GM10248 (cell line): ENCODE data around the gene GAS2.

Experiments used
- CTCF ChIA-PET: fragments of 300-600 bp; sonication (Branson Sonifier 250); formaldehyde crosslinking; extraction: SDS; loops from one replicate; lab custom pipeline; 2021; ENCODE audit warnings: antibody characterized with exemption; lab: Yijun Ruan, JAX
- POLR2A ChIA-PET: fragments of 350-650 bp; sonication (Branson Sonifier 250); formaldehyde crosslinking; extraction: SDS; loops from one replicate; lab custom pipeline; 2020; ENCODE audit warnings: antibody characterized with exemption; lab: Yijun Ruan, JAX
- DNase-seq: peaks from one replicate; pipeline ENCODE4 v3.0.0; 2012; ENCODE audit errors: extremely low spot score
- TF ChIP-seq, protein P1 (sequence below): IDR thresholded peaks from 2 replicates; pipeline ENCODE4 v1.5.1; 2012; ENCODE audit warnings: mild to moderate bottlenecking, low read depth; ENCODE audit errors: extremely low read depth, missing control alignments, control extremely low read depth

The GAS2 gene

DNA sequence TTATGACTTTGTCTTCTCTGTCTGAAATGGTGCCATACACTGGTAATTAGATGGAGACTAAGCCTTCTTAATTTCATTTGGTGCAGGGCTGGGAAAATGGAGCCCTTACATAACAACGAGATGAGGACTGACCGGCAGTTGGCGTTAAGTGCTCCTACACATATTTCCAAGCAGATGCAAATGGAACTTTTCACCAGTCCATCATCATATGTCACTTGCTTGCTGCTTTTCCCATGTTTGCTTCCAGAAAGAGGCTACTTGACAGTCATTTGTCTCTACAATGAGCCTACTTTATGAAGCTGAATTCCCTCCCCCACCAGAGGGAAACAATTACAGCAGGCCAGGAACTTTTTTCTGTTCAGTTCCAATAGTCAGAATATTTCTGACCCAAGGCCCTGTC, 130.6 kb downstream of the GAS2 start:
- DNase-seq, result no peak
- POLR2A ChIA-PET, result no interaction called here
- CTCF ChIA-PET, result interaction anchor here (1.0 to 3.6 kb wide), 2 partner anchors 9 to 32 kb away, joined by 3 to 48 read pairs; no protein-coding TSS in a partner anchor
- TF ChIP-seq, protein P1, sequence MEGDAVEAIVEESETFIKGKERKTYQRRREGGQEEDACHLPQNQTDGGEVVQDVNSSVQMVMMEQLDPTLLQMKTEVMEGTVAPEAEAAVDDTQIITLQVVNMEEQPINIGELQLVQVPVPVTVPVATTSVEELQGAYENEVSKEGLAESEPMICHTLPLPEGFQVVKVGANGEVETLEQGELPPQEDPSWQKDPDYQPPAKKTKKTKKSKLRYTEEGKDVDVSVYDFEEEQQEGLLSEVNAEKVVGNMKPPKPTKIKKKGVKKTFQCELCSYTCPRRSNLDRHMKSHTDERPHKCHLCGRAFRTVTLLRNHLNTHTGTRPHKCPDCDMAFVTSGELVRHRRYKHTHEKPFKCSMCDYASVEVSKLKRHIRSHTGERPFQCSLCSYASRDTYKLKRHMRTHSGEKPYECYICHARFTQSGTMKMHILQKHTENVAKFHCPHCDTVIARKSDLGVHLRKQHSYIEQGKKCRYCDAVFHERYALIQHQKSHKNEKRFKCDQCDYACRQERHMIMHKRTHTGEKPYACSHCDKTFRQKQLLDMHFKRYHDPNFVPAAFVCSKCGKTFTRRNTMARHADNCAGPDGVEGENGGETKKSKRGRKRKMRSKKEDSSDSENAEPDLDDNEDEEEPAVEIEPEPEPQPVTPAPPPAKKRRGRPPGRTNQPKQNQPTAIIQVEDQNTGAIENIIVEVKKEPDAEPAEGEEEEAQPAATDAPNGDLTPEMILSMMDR, result no peak

DNA sequence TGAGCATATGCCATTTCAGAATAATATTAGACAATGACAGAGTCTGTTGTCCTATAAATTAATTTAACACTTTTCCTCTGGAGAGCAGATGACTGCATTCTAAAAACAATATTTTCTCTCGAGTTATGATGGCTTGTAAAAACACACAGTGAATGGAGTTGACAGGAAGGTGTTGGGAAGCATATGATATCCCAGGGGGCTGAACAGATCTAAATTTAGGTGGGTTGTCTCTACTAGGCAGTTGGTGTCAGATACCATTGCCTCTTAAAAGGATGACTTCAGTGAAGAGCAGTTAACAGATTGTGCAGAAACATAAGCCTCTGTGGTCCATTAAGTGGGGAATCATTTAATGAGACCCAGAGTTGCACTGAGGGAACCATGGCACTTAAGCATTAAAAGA, 132.5 kb downstream of the GAS2 start:
- CTCF ChIA-PET, result interaction anchor here (1.3 to 3.6 kb wide), 3 partner anchors 11 to 128 kb away, joined by 3 to 48 read pairs (median 3); no protein-coding TSS in a partner anchor
- TF ChIP-seq, protein P1, result no peak
- POLR2A ChIA-PET, result no interaction called here
- no peak for DNase-seq

DNA sequence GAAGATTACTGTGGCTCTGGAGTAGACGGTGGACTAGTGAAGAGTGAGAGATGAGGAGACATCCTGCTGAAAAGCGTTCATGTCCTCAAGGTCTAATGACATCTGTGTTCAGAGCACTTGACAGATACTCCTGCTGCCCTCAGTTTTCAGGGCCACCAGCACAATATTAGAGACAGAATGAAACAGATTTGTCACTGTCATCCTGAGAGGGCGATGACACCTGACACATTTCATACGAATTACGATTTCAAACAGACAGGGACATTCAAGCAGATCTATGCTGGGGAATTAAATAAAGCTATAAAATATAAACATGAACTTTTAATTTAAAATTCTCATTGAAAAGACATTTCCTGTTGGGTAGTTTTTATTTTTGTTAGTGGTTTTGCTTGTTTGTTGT, 134.1 kb downstream of the GAS2 start:
- ChIA-PET POLR2A (no interaction called here), CTCF (interaction anchor here (0.7 to 3.0 kb wide), 4 partner anchors 13 to 129 kb away, joined by 3 to 16 read pairs (median 4); partner anchors contain the start of gene SVIP)
- TF ChIP-seq, protein P1, result no peak
- DNase-seq, result no peak

DNA sequence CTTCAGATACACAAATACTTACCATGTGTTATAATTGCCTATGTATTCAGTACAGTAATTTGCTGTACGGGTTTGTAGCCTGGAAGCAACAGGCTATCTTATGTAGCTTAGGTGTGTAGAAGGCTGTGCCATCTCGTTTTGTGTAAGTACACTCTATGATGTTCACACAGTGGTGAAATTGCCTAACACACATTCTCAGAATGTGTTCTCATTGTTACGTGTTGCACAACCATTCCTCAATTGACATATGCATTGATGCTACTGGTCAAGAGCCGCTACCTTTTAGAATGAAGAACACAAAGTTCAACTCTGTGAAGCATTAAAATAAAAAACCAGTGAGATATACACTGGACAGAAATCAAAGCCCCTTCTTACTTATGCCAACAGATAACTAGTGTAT, 136.4 kb downstream of the GAS2 start:
- CTCF ChIA-PET, result interaction anchor here (1.3 to 3.0 kb wide), 2 partner anchors 15 to 27 kb away, joined by 4 to 16 read pairs; partner anchors contain the start of gene SVIP
- DNase-seq, result no peak
- POLR2A ChIA-PET, result no interaction called here
- TF ChIP-seq, protein P1, result no peak

DNA sequence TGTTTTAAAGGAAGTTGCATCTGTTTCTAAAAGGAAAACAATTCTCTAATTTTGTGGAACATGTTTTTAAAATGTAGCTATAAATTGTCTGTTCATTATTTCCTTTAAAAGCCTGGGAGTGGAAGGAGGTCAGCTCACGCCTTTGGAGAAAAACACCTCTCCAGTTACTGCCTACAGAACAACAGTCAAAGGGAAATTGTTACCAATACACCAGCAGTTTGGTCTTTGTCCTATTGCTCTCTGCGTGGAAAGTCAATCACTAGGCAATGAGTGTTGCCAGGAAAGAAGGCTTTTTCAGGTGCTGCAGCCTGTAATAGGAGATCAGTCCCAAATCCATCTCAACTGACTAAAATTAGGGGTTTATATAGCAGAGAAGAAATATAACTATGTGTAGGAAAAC, 141.0 kb downstream of the GAS2 start:
- TF ChIP-seq, protein P1, result no peak
- ChIA-PET POLR2A (no interaction called here), CTCF (interaction anchor here (1.0 to 5.6 kb wide), 4 partner anchors 15 to 30 kb away, joined by 3 to 26 read pairs (median 14); partner anchors contain the start of gene SVIP)
- DNase-seq, result no peak

DNA sequence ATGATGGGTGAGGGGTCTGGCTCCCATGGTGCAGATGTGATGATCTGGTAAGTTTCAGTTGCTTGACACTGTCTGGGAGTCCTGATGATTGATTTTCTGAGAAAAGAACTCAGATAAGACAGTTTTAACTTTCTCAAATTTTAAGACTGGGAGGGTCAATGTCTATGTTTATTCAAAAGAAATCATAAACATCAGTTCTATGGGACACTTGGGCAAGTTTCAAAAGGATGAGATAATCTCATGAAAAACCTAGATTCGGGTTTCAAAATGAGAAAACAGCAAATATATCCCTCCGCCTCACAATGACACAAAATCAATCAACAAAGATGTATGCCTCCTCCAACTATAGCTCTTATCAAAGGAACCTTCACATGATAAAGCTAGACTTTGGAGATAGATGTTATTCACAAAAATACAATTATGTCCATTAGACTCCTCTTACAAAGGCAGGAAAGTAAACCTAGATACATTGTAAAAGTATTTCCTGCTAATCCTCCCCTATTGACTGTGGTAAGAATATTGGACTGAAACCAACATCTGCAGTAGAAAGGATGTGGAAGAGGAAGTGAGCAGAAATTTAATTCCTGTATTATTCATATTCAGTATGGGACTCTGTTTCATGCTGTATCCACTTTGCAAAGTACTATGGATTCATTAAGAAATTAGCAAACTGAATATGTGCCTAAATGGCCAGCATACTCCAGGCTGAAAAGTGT, 141.6 kb downstream of the GAS2 start:
- TF ChIP-seq, protein P1, result no peak
- DNase-seq, result peak; percentile 14
- ChIA-PET POLR2A (no interaction called here), CTCF (interaction anchor here (1.0 to 5.6 kb wide), 4 partner anchors 15 to 29 kb away, joined by 3 to 26 read pairs (median 14); partner anchors contain the start of gene SVIP)
